ENCODE measurements around the gene TLN1.

Gene TLN1

GRCh38 chr9:35660966-35661415, 71.0 kb downstream of the TLN1 start:
- DNase-seq, result no peak

GRCh38 chr9:35659340-35659739, 72.7 kb downstream of the TLN1 start:
- DNase-seq, result no peak

GRCh38 chr9:35658968-35659220, 73.1 kb downstream of the TLN1 start:
- DNase-seq, result no peak

- DNase-seq, result peak; percentile 93
These were observed 73.6 kb downstream of the TLN1 start, which contains the start of gene CCDC107 for GRCh38 chr9:35658137-35658967. Gene CCDC107 (plus strand): TSS chr9:35658292. CDS start chr9:35658380, 88 bp downstream.

GRCh38 chr9:35657546-35658136, 74.4 kb downstream of the TLN1 start, which contains the start of gene RMRP:
Gene RMRP (minus strand): TSS chr9:35658019.
- peak; percentile 96 for DNase-seq

- DNase-seq, result no peak
These were observed 75.0 kb downstream of the TLN1 start for GRCh38 chr9:35656831-35657545.

GRCh38 chr9:35656348-35656747, 75.6 kb downstream of the TLN1 start:
- DNase-seq, result no peak

- no peak for DNase-seq
These were observed 78.4 kb downstream of the TLN1 start for GRCh38 chr9:35653611-35654010.

GRCh38 chr9:35652829-35653209, 79.2 kb downstream of the TLN1 start:
- no peak for DNase-seq

- DNase-seq, result no peak
These were observed 79.8 kb downstream of the TLN1 start for GRCh38 chr9:35651956-35652828.

- DNase-seq, result peak; percentile 72
These were observed 81.4 kb downstream of the TLN1 start, which contains the start of gene SIT1 for GRCh38 chr9:35650341-35651158. Gene SIT1 (minus strand): TSS chr9:35650931. CDS start chr9:35650853, 78 bp downstream.

- peak; percentile 72 for DNase-seq
These were observed 82.3 kb downstream of the TLN1 start for GRCh38 chr9:35649431-35650340.
